ENCODE measurements around the gene POU2F1. TPM values are rescaled to one million over a fixed set of nuclear protein-coding genes. Genes with fewer than 3 reads are reported as not detected.
A peak's percentile ranks its signal among the peaks of the same experiment; 100 is the strongest.

POU2F1 gene
- total RNA-seq, 2 donors from 2014 or later: 48.6 to 49.4 TPM

GRCh38 chr1:167431909-167432650, 211.4 kb downstream of the POU2F1 start:
- 88% methylated on average over 5 to 8 of the region's 8 CpGs for WGBS, 2 experiments (ENCODE audit: insufficient coverage in 1 of 2, insufficient read length in 1 of 2)
- Mint-ChIP-seq H3K4me1 (peaks cover 12% of the 10 kb centered on the region), H3K27ac (no peak overlapping the region), H3K9me3 (no peaks in the 10 kb centered on the region), H3K4me3 (no peak overlapping the region), H3K36me3 (ENCODE audit: low read depth) (no peaks in the 10 kb centered on the region), H3K27me3 (ENCODE audit: insufficient read depth) (peaks cover 14% of the 10 kb centered on the region)
- no peak overlapping the region for H3K27ac ChIP-seq (ENCODE audit: low read depth, low read length)
- H3K9me3 ChIP-seq (ENCODE audit: control insufficient read depth, low read length): no peaks in the 10 kb centered on the region
- no peaks in the 10 kb centered on the region for H3K4me1 ChIP-seq (ENCODE audit: control insufficient read depth, insufficient read depth, low read length)
- no peak for TF ChIP-seq CTCF (conservative IDR thresholded peaks at IDR 0.05)
- H3K36me3 ChIP-seq (ENCODE audit: control insufficient read depth, insufficient read depth, low read length): no peaks in the 10 kb centered on the region
- H3K27me3 ChIP-seq (ENCODE audit: control insufficient read depth, insufficient read depth, low read length, poor library complexity, severe bottlenecking): no peaks in the 10 kb centered on the region
- peak; percentile 39 for DNase-seq
- H3K4me3 ChIP-seq (ENCODE audit: low read length): no peak overlapping the region
- no peak overlapping the region for H3K9ac ChIP-seq (ENCODE audit: extremely low read depth, low read length, poor library complexity, severe bottlenecking)

GRCh38 chr1:167432780-167433179, 212.1 kb downstream of the POU2F1 start:
- no peaks in the 10 kb centered on the region for H3K9me3 Mint-ChIP-seq
- no peaks in the 10 kb centered on the region for H3K27me3 ChIP-seq (ENCODE audit: control insufficient read depth, insufficient read depth, low read length, poor library complexity, severe bottlenecking)
- peaks cover 18% of the 10 kb centered on the region for H3K27me3 Mint-ChIP-seq (ENCODE audit: insufficient read depth)
- DNase-seq: peak; percentile 33
- H3K4me3 Mint-ChIP-seq: no peak overlapping the region
- no peak overlapping the region for H3K4me3 ChIP-seq (ENCODE audit: low read length)
- no peaks in the 10 kb centered on the region for H3K4me1 ChIP-seq (ENCODE audit: control insufficient read depth, insufficient read depth, low read length)
- no peaks in the 10 kb centered on the region for H3K9me3 ChIP-seq (ENCODE audit: control insufficient read depth, low read length)
- WGBS, 2 experiments (ENCODE audit: insufficient coverage in 1 of 2, insufficient read length in 1 of 2): 94 to 95% methylated on average over 7 of the region's 7 CpGs
- no peaks in the 10 kb centered on the region for H3K36me3 ChIP-seq (ENCODE audit: control insufficient read depth, insufficient read depth, low read length)
- TF ChIP-seq CTCF (conservative IDR thresholded peaks at IDR 0.05): no peak
- no peak overlapping the region for H3K27ac Mint-ChIP-seq
- no peaks in the 10 kb centered on the region for H3K36me3 Mint-ChIP-seq (ENCODE audit: low read depth)
- peaks cover 11% of the 10 kb centered on the region for H3K4me1 Mint-ChIP-seq
- H3K27ac ChIP-seq (ENCODE audit: low read depth, low read length): no peak overlapping the region
- H3K9ac ChIP-seq (ENCODE audit: extremely low read depth, low read length, poor library complexity, severe bottlenecking): no peak overlapping the region

GRCh38 chr1:167433884-167434283, 213.2 kb downstream of the POU2F1 start:
- no peaks in the 10 kb centered on the region for H3K9me3 ChIP-seq (ENCODE audit: control insufficient read depth, low read length)
- Mint-ChIP-seq H3K36me3 (ENCODE audit: low read depth) (no peaks in the 10 kb centered on the region), H3K27ac (no peak overlapping the region), H3K4me1 (peaks cover 6% of the 10 kb centered on the region), H3K9me3 (no peaks in the 10 kb centered on the region), H3K4me3 (no peak overlapping the region), H3K27me3 (ENCODE audit: insufficient read depth) (peaks cover 29% of the 10 kb centered on the region)
- DNase-seq: no peak
- H3K27me3 ChIP-seq (ENCODE audit: control insufficient read depth, insufficient read depth, low read length, poor library complexity, severe bottlenecking): peaks cover 10% of the 10 kb centered on the region
- no peak for TF ChIP-seq CTCF (conservative IDR thresholded peaks at IDR 0.05)
- WGBS, 2 experiments (ENCODE audit: insufficient coverage in 1 of 2, insufficient read length in 1 of 2): 94 to 98% methylated on average over 4 to 6 of the region's 6 CpGs
- no peak overlapping the region for H3K4me3 ChIP-seq (ENCODE audit: low read length)
- H3K27ac ChIP-seq (ENCODE audit: low read depth, low read length): no peak overlapping the region
- no peaks in the 10 kb centered on the region for H3K4me1 ChIP-seq (ENCODE audit: control insufficient read depth, insufficient read depth, low read length)
- H3K9ac ChIP-seq (ENCODE audit: extremely low read depth, low read length, poor library complexity, severe bottlenecking): no peak overlapping the region
- H3K36me3 ChIP-seq (ENCODE audit: control insufficient read depth, insufficient read depth, low read length): no peaks in the 10 kb centered on the region

All from endodermal cell (in vitro differentiated cells).